Loucy (cell line): ENCODE results near the gene PLXNB1.

ENCODE experiments used
- H2AFZ ChIP-seq: fragments of 200-600 bp; sonication (generic); 2 replicates; pipeline ENCODE4 v1.6.0; 2016; ENCODE audit warnings: antibody characterized with exemption, mild to moderate bottlenecking, low read length, moderate library complexity
- H3F3A ChIP-seq: fragments of 200-600 bp; 2 replicates; pipeline ENCODE4 v1.6.0; 2016; ENCODE audit warnings: antibody characterized with exemption, low read depth, mild to moderate bottlenecking
- H3K27me3 ChIP-seq: fragments of 200-600 bp; sonication (generic); 2 replicates; pipeline ENCODE4 v1.6.1; 2014; ENCODE audit warnings: low read length, mild to moderate bottlenecking; ENCODE audit not compliant: insufficient read depth, poor library complexity, severe bottlenecking
- H3K36me3 ChIP-seq: fragments of 200-600 bp; sonication (generic); 2 replicates; pipeline ENCODE4 v1.6.1; 2016; ENCODE audit warnings: low read length; ENCODE audit not compliant: insufficient read depth
- H3K4me1 ChIP-seq: fragments of 200-600 bp; sonication (generic); 2 replicates; pipeline ENCODE4 v1.5.1; 2014; ENCODE audit warnings: low read length, mild to moderate bottlenecking; ENCODE audit not compliant: insufficient read depth, poor library complexity, severe bottlenecking
- H3K4me2 ChIP-seq: fragments of 200-600 bp; sonication (generic); 2 replicates; pipeline ENCODE4 v1.6.0; 2014; ENCODE audit warnings: antibody characterized with exemption, low read length, low read depth, mild to moderate bottlenecking; ENCODE audit not compliant: poor library complexity, severe bottlenecking
- H3K4me3 ChIP-seq: fragments of 200-600 bp; sonication (generic); 2 replicates; pipeline ENCODE4 v1.5.1; 2014; ENCODE audit warnings: low read length, mild to moderate bottlenecking, mixed read lengths; ENCODE audit not compliant: poor library complexity, severe bottlenecking
- H3K79me2 ChIP-seq: fragments of 200-600 bp; sonication (generic); 2 replicates; pipeline ENCODE4 v1.6.1; 2014; ENCODE audit warnings: low read length; ENCODE audit not compliant: insufficient read depth
- H3K9ac ChIP-seq: fragments of 200-600 bp; sonication (generic); 2 replicates; pipeline ENCODE4 v1.6.0; 2014; ENCODE audit warnings: mild to moderate bottlenecking, low read depth, low read length, moderate library complexity; ENCODE audit not compliant: poor library complexity, severe bottlenecking
- H3K9me2 ChIP-seq: fragments of 200-600 bp; sonication (generic); replicated peaks from 2 replicates; pipeline ENCODE4 v1.6.1; 2016; ENCODE audit warnings: low read depth, low read length, mixed read lengths
- H3K9me3 ChIP-seq: fragments of 200-600 bp; sonication (generic); 2 replicates; pipeline ENCODE4 v1.6.1; 2014; ENCODE audit warnings: mild to moderate bottlenecking, antibody characterized with exemption, low read length, low read depth; ENCODE audit not compliant: insufficient read depth
- H4K20me1 ChIP-seq: fragments of 200-600 bp; sonication (generic); 2 replicates; pipeline ENCODE4 v1.6.0; 2014; ENCODE audit warnings: antibody characterized with exemption, low read length, mild to moderate bottlenecking; ENCODE audit not compliant: insufficient read depth, poor library complexity, severe bottlenecking
- CTCF ChIP-seq: fragments of 200-600 bp; sonication (generic); conservative IDR thresholded peaks from 2 replicates; pipeline ENCODE4 v1.5.1; 2014; ENCODE audit warnings: mild to moderate bottlenecking, antibody characterized with exemption, low read length
- EZH2phosphoT487 ChIP-seq: fragments of 200-600 bp; IDR thresholded peaks from 2 replicates; pipeline ENCODE4 v1.6.1; 2018; ENCODE audit warnings: antibody characterized with exemption, mild to moderate bottlenecking, moderate library complexity, borderline replicate concordance

PLXNB1 gene

GRCh38 chr3:48459773-48460516, 30.1 kb upstream of the PLXNB1 start:
- Histone ChIP-seq H3K4me1 (no peaks in the 10 kb centered on the region), H3F3A (no peaks in the 10 kb centered on the region), H3K79me2 (no peaks in the 10 kb centered on the region), H3K36me3 (peaks cover 30% of the 10 kb centered on the region; the same call in 1 of the 2 replicates), H3K9me3 (no peaks in the 10 kb centered on the region), H3K4me3 (no peak overlapping the region), H3K9ac (no peak overlapping the region), H2AFZ (no peak overlapping the region), H3K9me2 (no peaks in the 10 kb centered on the region), H3K27me3 (no peaks in the 10 kb centered on the region), H4K20me1 (no peaks in the 10 kb centered on the region), H3K4me2 (no peak overlapping the region)
- no peak for TF ChIP-seq CTCF
- no peak for TF ChIP-seq EZH2phosphoT487

- H3K4me2 ChIP-seq, result no peak overlapping the region
- H4K20me1 ChIP-seq, result no peaks in the 10 kb centered on the region
- no peak overlapping the region for H3K9ac ChIP-seq
- no peak for TF ChIP-seq EZH2phosphoT487
- H3K4me3 ChIP-seq, result no peak overlapping the region
- H3F3A ChIP-seq, result no peaks in the 10 kb centered on the region
- H3K9me2 ChIP-seq, result no peaks in the 10 kb centered on the region
- no peaks in the 10 kb centered on the region for H3K9me3 ChIP-seq
- H3K36me3 ChIP-seq, result peaks cover 33% of the 10 kb centered on the region; the same call in 1 of the 2 replicates
- no peak overlapping the region for H2AFZ ChIP-seq
- H3K4me1 ChIP-seq, result no peaks in the 10 kb centered on the region
- no peaks in the 10 kb centered on the region for H3K79me2 ChIP-seq
- H3K27me3 ChIP-seq, result no peaks in the 10 kb centered on the region
These were observed 29.4 kb upstream of the PLXNB1 start for GRCh38 chr3:48459331-48459730.

GRCh38 chr3:48456456-48456855, 26.6 kb upstream of the PLXNB1 start:
- no peak for TF ChIP-seq CTCF
- TF ChIP-seq EZH2phosphoT487, result no peak
- Histone ChIP-seq H2AFZ (no peak overlapping the region), H3K9me2 (no peaks in the 10 kb centered on the region), H3K9me3 (no peaks in the 10 kb centered on the region), H3K9ac (no peak overlapping the region), H3K4me2 (no peak overlapping the region), H3K4me3 (no peak overlapping the region), H4K20me1 (no peaks in the 10 kb centered on the region), H3K4me1 (no peaks in the 10 kb centered on the region), H3F3A (no peaks in the 10 kb centered on the region), H3K36me3 (peaks cover 42% of the 10 kb centered on the region; the same call in 1 of the 2 replicates), H3K27me3 (no peaks in the 10 kb centered on the region), H3K79me2 (no peaks in the 10 kb centered on the region)

GRCh38 chr3:48451270-48451669, 21.4 kb upstream of the PLXNB1 start:
- Histone ChIP-seq H3K79me2 (peaks cover 23% of the 10 kb centered on the region), H3K27me3 (no peaks in the 10 kb centered on the region), H3K9me2 (no peaks in the 10 kb centered on the region), H4K20me1 (peaks cover 5% of the 10 kb centered on the region), H3K9me3 (no peaks in the 10 kb centered on the region), H2AFZ (no peak overlapping the region), H3K36me3 (peaks cover 14% of the 10 kb centered on the region; the same call in 1 of the 2 replicates), H3F3A (no peaks in the 10 kb centered on the region), H3K9ac (no peak overlapping the region), H3K4me3 (no peak overlapping the region), H3K4me2 (no peak overlapping the region), H3K4me1 (peaks cover 19% of the 10 kb centered on the region)
- no peak for TF ChIP-seq EZH2phosphoT487
- no peak for TF ChIP-seq CTCF
